GM11168 (cell line): Measurements from ENCODE around the gene MED12L.

Source experiments
- in situ Hi-C: fragments of 300-500 bp; cut with MboI; formaldehyde crosslinking; loops from one replicate; pipeline ENCODE4 v1.12.0; 2022; ENCODE audit warnings: low sequenced_read_pairs; ENCODE audit not compliant: unreplicated experiment

MED12L gene

GRCh38 chr3:151462991-151463390, 377.5 kb downstream of the MED12L start:
- in situ Hi-C loops = no loop called here

- in situ Hi-C loops = no loop called here
These were observed 381.6 kb downstream of the MED12L start for GRCh38 chr3:151467069-151467468.

GRCh38 chr3:151468284-151468917, 382.9 kb downstream of the MED12L start:
- in situ Hi-C loops = no loop called here

- in situ Hi-C loops = no loop called here
These were observed 391.0 kb downstream of the MED12L start for GRCh38 chr3:151476344-151477018.

GRCh38 chr3:151477591-151478334, 392.3 kb downstream of the MED12L start:
- in situ Hi-C loops = no loop called here

- in situ Hi-C loops = no loop called here
These were observed 392.9 kb downstream of the MED12L start for GRCh38 chr3:151478335-151478697.

- in situ Hi-C loops = no loop called here
These were observed 394.0 kb downstream of the MED12L start for GRCh38 chr3:151479452-151479851.

GRCh38 chr3:151480492-151480891, 395.0 kb downstream of the MED12L start:
- in situ Hi-C loops = no loop called here

GRCh38 chr3:151483488-151483887, 398.0 kb downstream of the MED12L start:
- in situ Hi-C loops = no loop called here

- in situ Hi-C loops = no loop called here
These were observed 398.6 kb downstream of the MED12L start for GRCh38 chr3:151483961-151484520.
